ENCODE measurements around the gene WDR4.

- TF ChIP-seq POLR2A (IDR thresholded peaks at IDR 0.05) (no peak), CTCF (IDR thresholded peaks at IDR 0.05) (no peak)
Measured at GRCh38 chr21:42924433-42924751, 45.1 kb upstream of the WDR4 start.
